ENCODE measurements around the gene OR8K1. TPM values are rescaled to one million over a fixed set of nuclear protein-coding genes. Genes with fewer than 3 reads are reported as not detected.

The OR8K1 gene
- total RNA-seq (2014; rRNA removed; shearing (Covaris generic)): not detected in 2 replicates
- not detected in 2 replicates for polyA plus RNA-seq (2016; fragmentation: Nextera tagmentation; extraction: Ambion mirVana)

- Histone ChIP-seq H3K4me3 (no peak within 1 kb of the TSS), H2AFZ (no peak within 1 kb of the TSS), H3K27me3 (replicated peaks; ENCODE audit: insufficient read depth) (no peaks in the 10 kb centered on the region), H3K79me2 (ENCODE audit: insufficient read depth) (no peaks in the 10 kb centered on the region), H3K9ac (no peak within 1 kb of the TSS), H3K27ac (no peak within 1 kb of the TSS), H3K36me3 (ENCODE audit: low read depth) (no peaks in the 10 kb centered on the region), H3K4me2 (ENCODE audit: unreplicated experiment) (no peak within 1 kb of the TSS), H3K4me1 (ENCODE audit: insufficient read depth) (no peaks in the 10 kb centered on the region), H4K20me1 (ENCODE audit: insufficient read depth) (no peaks in the 10 kb centered on the region), H3F3A (ENCODE audit: insufficient read depth) (no peaks in the 10 kb centered on the region), H3K9me2 (ENCODE audit: insufficient read depth) (0 out of 2 replicates have a peak, but pooled peaks cover 3% of the 10 kb centered on the region), H3K9me3 (ENCODE audit: low read depth) (no peaks in the 10 kb centered on the region)
- DNase-seq: no peak
- 33 to 35% methylated on average over 1 of the region's 1 CpG for WGBS, 2 experiments (ENCODE audit: low coverage in 1 of 2, low lambda C conversion rate in 2 of 2, missing lambda C conversion rate in 2 of 2)
- TF ChIP-seq EZH2 (IDR thresholded peaks at IDR 0.05; ENCODE audit: insufficient read depth, poor library complexity, severe bottlenecking) (no peak), EZH2phosphoT487 (IDR thresholded peaks at IDR 0.05; ENCODE audit: insufficient read depth, low read depth) (no peak)
- in situ Hi-C loops (cut with MboI): no loop called here
Observed at GRCh38 chr11:56345739-56346138, at the start of gene OR8K1. TSS of gene OR8K1 (plus strand) at chr11:56346039. CDS start at chr11:56346039, 0 bp downstream.

- Histone ChIP-seq H3F3A (ENCODE audit: insufficient read depth) (no peaks in the 10 kb centered on the region), H3K27ac (no peak overlapping the region), H3K36me3 (ENCODE audit: low read depth) (no peaks in the 10 kb centered on the region), H3K4me1 (ENCODE audit: insufficient read depth) (no peaks in the 10 kb centered on the region), H3K79me2 (ENCODE audit: insufficient read depth) (no peaks in the 10 kb centered on the region), H3K9ac (no peak overlapping the region), H2AFZ (no peak overlapping the region), H3K9me2 (ENCODE audit: insufficient read depth) (no peaks in the 10 kb centered on the region), H3K4me3 (no peak overlapping the region), H4K20me1 (ENCODE audit: insufficient read depth) (no peaks in the 10 kb centered on the region), H3K27me3 (replicated peaks; ENCODE audit: insufficient read depth) (no peaks in the 10 kb centered on the region), H3K4me2 (ENCODE audit: unreplicated experiment) (no peak overlapping the region), H3K9me3 (ENCODE audit: low read depth) (no peaks in the 10 kb centered on the region)
- TF ChIP-seq EZH2 (IDR thresholded peaks at IDR 0.05; ENCODE audit: insufficient read depth, poor library complexity, severe bottlenecking) (no peak), EZH2phosphoT487 (IDR thresholded peaks at IDR 0.05; ENCODE audit: insufficient read depth, low read depth) (no peak)
- 26 to 39% methylated on average over 4 of the region's 4 CpGs for WGBS, 2 experiments (ENCODE audit: low coverage in 1 of 2, low lambda C conversion rate in 2 of 2, missing lambda C conversion rate in 2 of 2)
- no peak for DNase-seq
- in situ Hi-C loops (cut with MboI): no loop called here
Observed at GRCh38 chr11:56296898-56297297, 48.9 kb upstream of the OR8K1 start.

- H3K27ac ChIP-seq: no peak overlapping the region
- no peak overlapping the region for H3K9ac ChIP-seq
- H3K9me3 ChIP-seq (ENCODE audit: low read depth): no peaks in the 10 kb centered on the region
- H3K36me3 ChIP-seq (ENCODE audit: low read depth): no peaks in the 10 kb centered on the region
- no peaks in the 10 kb centered on the region for H3K27me3 ChIP-seq (replicated peaks; ENCODE audit: insufficient read depth)
- no peaks in the 10 kb centered on the region for H4K20me1 ChIP-seq (ENCODE audit: insufficient read depth)
- H3K4me3 ChIP-seq: no peak overlapping the region
- 18 to 24% methylated on average over 3 of the region's 3 CpGs for WGBS, 2 experiments (ENCODE audit: low coverage in 1 of 2, low lambda C conversion rate in 2 of 2, missing lambda C conversion rate in 2 of 2)
- DNase-seq: no peak
- no peak overlapping the region for H2AFZ ChIP-seq
- no peaks in the 10 kb centered on the region for H3K9me2 ChIP-seq (ENCODE audit: insufficient read depth)
- no peak overlapping the region for H3K4me2 ChIP-seq (ENCODE audit: unreplicated experiment)
- no peaks in the 10 kb centered on the region for H3F3A ChIP-seq (ENCODE audit: insufficient read depth)
- TF ChIP-seq EZH2phosphoT487 (IDR thresholded peaks at IDR 0.05; ENCODE audit: insufficient read depth, low read depth) (no peak), EZH2 (IDR thresholded peaks at IDR 0.05; ENCODE audit: insufficient read depth, poor library complexity, severe bottlenecking) (no peak)
- in situ Hi-C loops (cut with MboI): no loop called here
- no peaks in the 10 kb centered on the region for H3K79me2 ChIP-seq (ENCODE audit: insufficient read depth)
- no peaks in the 10 kb centered on the region for H3K4me1 ChIP-seq (ENCODE audit: insufficient read depth)
Observed at GRCh38 chr11:56307836-56308235, 38.0 kb upstream of the OR8K1 start.

GRCh38 chr11:56314844-56315243, 31.0 kb upstream of the OR8K1 start, which contains the start of gene OR8K3:
TSS of gene OR8K3 (plus strand) at chr11:56315144. CDS start at chr11:56318307, 3,163 bp downstream.
- in situ Hi-C loops (cut with MboI): no loop called here
- Histone ChIP-seq H3K9me3 (ENCODE audit: low read depth) (no peaks in the 10 kb centered on the region), H3K27ac (no peak within 1 kb of the TSS), H3K79me2 (ENCODE audit: insufficient read depth) (no peaks in the 10 kb centered on the region), H3K9ac (no peak within 1 kb of the TSS), H3K4me2 (ENCODE audit: unreplicated experiment) (no peak within 1 kb of the TSS), H3K4me3 (no peak within 1 kb of the TSS), H4K20me1 (ENCODE audit: insufficient read depth) (no peaks in the 10 kb centered on the region), H3K36me3 (ENCODE audit: low read depth) (no peaks in the 10 kb centered on the region), H2AFZ (no peak within 1 kb of the TSS), H3K27me3 (replicated peaks; ENCODE audit: insufficient read depth) (no peaks in the 10 kb centered on the region), H3K4me1 (ENCODE audit: insufficient read depth) (no peaks in the 10 kb centered on the region), H3K9me2 (ENCODE audit: insufficient read depth) (no peaks in the 10 kb centered on the region), H3F3A (ENCODE audit: insufficient read depth) (no peaks in the 10 kb centered on the region)
- no peak for DNase-seq
- TF ChIP-seq EZH2 (IDR thresholded peaks at IDR 0.05; ENCODE audit: insufficient read depth, poor library complexity, severe bottlenecking) (no peak), EZH2phosphoT487 (IDR thresholded peaks at IDR 0.05; ENCODE audit: insufficient read depth, low read depth) (no peak)
